GM21390 (cell line): ENCODE measurements around the gene PI16.

Experiments used
- ATAC-seq: cut with Tn5 transposase; IDR thresholded peaks from one replicate; pipeline ENCODE4 v1.9.1; 2021; ENCODE audit not compliant: unreplicated experiment

PI16 gene

GRCh38 chr6:36955671-36956445 is 1.3 kb downstream of the PI16 start:
- ATAC-seq, result no peak

GRCh38 chr6:36956446-36956820 is 1.9 kb downstream of the PI16 start:
- no peak for ATAC-seq

- ATAC-seq, result no peak
Measured at GRCh38 chr6:36957773-36958271, 3.3 kb downstream of the PI16 start.

DNA sequence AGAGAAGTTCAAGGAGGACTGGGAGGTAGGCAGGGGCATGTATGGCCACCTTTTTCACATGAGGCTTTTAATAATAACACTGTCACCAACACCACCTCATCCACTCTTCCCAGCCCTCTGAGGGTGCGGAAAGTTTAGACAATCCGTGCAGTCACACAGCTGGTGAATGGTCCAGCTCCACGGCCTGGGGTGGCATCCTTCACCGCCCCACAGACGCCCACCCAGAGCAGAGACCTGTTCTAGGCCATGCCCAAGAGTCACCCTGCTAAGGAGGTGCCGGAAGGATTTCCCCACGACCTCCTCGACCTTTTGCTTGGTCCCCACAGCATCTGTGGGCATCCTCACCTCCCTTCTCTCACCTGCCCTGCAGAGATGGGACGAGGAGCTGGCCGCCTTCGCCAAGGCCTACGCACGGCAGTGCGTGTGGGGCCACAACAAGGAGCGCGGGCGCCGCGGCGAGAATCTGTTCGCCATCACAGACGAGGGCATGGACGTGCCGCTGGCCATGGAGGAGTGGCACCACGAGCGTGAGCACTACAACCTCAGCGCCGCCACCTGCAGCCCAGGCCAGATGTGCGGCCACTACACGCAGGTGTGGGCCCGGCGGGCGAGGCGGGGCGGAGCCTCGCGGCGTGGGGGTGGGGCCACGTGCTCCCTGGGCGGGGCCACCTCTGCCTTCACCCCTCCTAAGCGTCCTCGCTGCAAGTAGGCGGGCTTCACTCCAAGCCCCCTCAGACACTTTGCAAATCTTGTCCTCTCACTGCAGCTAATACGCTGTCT is 4.4 kb downstream of the PI16 start:
- no peak for ATAC-seq

- no peak for ATAC-seq
Measured at GRCh38 chr6:36959555-36960250, 5.2 kb downstream of the PI16 start.

DNA sequence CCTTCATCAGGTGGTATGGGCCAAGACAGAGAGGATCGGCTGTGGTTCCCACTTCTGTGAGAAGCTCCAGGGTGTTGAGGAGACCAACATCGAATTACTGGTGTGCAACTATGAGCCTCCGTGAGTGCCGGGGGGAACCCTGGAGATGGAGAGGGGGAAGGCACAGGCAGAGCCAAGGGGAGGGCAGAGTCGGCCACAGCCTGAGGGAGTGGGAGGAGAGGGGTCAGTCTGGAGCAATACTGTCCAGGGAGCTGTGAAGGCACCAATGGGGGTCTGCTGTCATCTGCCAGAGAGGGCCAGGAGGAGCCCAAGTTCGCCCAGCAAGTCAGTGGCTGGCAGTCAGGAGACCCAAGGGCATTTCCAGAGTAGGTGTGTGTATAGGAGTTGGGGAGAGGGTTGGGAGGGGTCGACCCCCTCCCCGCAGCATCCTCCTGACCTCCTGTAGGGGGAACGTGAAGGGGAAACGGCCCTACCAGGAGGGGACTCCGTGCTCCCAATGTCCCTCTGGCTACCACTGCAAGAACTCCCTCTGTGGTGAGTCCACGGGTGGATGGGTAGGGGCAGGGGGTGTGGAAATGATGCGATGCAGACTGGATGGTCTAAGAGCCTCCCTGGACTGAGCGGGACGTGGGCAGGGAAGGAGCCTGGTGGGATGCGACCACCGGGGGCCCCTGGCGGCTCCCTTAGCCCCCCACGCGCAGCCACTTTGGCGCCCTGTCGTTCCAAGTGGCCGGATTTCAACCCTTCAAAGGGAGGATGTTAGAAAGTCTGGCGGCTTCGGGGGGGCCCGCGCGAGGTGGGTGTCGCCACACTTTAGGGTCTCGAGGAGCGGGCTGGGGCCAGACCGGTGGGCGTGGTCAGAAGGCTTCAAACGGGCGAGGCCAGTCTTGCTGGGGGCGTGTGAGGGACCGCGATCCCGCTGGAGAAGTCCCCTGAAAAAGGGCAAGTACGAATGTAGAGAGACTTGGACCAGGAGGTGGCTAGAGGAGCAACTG is 7.2 kb downstream of the PI16 start:
- no peak for ATAC-seq

GRCh38 chr6:36962874-36963273 is 8.3 kb downstream of the PI16 start:
- ATAC-seq, result no peak

DNA sequence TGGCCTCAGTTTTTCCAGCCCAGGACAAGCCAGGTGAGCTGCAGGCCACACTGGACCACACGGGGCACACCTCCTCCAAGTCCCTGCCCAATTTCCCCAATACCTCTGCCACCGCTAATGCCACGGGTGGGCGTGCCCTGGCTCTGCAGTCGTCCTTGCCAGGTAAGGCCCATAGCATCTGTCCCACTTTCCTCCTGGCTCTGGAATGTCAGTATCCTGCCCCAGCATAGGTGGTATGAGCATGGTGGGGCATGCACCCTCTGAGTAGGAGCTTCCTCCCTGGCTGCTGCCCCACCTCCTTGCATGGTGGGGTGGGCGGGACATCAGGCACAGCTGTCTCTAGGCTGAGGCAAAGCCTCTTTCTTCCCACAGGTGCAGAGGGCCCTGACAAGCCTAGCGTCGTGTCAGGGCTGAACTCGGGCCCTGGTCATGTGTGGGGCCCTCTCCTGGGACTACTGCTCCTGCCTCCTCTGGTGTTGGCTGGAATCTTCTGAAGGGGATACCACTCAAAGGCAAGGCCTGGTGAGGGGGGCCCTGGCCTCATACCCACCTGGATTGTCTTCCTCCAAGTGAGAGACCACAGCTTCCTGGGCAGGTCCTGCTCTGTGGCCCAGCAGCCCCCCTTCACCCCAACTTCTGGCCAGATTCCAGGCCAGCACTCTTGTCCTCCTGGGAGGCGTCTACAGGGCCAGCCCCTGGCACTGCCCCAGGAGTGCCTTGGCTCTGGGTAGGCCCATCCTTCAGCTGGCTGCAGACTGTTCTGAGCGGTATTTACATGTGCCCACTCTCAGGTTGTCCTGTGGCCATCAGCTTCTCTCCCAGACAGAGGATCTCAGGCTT is 9.1 kb downstream of the PI16 start:
- ATAC-seq, result no peak

DNA sequence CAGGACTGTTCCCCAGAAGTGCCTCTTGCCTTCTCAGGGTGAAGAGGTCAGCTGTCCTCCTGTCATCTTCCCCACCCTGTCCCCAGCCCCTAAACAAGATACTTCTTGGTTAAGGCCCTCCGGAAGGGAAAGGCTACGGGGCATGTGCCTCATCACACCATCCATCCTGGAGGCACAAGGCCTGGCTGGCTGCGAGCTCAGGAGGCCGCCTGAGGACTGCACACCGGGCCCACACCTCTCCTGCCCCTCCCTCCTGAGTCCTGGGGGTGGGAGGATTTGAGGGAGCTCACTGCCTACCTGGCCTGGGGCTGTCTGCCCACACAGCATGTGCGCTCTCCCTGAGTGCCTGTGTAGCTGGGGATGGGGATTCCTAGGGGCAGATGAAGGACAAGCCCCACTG is 9.8 kb downstream of the PI16 start:
- no peak for ATAC-seq

DNA sequence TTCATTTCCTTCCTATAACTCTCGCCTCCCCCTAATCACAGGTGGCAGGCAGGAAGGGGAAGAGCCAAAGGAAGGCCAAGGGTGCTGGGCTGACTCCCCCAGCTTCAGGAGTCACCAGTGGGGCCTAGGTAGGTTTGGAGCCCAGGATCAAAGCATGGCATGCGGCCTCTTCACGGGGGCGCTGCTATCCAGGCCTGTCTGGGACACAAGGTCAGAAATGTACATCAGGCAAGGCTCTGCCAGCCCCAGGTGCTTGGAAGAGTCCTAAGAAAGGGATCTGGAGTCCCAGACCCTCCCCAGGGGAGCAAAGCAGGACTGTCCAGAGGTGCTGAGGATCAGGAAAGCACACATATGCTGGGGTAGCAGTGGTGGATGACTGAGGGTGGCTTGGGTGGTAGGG is 10.4 kb downstream of the PI16 start:
- no peak for ATAC-seq

DNA sequence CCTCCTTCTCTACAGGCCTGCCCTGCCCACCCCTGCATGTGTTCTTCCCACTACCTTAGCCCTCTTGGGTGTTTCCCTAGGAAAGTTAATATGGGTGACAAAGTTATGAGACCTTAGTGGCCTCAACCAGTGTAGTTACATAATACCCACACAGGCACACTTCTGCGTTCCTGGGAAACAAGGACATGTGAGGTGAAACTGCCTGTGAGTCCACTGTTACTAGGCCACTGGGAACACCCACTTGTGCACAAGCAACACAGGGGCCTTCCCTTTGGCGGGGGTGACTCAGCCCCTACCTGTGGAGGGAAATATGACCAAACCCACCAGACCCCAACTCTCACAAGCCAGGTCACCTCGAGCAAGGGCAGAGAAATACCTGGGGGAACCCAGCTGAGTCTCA is 12.8 kb downstream of the PI16 start:
- no peak for ATAC-seq

- ATAC-seq, result no peak
Measured at GRCh38 chr6:36967757-36968156, 13.2 kb downstream of the PI16 start.

DNA sequence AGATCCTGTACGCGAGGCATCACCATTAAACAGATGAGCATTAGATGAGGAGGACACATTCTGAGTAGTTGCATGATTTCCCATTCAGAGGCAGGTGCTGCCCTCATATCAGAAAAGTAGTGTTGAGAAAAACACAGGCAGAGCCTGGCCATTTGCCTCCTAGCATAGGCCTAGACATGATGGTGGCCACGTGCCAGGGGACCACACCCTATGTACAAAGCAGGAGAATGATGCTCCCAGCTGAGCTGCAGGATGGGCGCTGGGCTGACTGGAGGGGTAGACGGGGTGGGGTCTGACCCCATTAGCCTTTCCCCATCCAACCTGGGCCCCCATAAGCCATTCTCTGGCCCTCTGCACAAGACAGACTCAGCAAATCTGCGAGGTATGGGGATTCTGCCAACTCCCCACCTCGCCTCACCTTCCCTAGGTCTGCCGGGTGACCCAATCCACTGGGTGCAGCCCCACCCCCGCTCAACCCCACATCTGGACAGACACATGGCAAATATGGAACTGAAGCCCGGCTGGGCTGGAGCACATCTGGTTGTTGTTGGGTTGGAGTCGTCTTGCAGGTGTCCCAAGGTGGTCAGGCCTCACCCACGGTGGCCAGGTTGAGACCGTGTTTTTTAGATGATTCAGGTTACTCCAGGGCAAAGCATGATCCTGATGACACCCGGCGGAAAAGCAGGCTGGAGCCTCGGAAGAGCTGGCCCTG is 13.9 kb downstream of the PI16 start:
- no peak for ATAC-seq

- ATAC-seq, result no peak
Measured at GRCh38 chr6:36969240-36969691, 14.7 kb downstream of the PI16 start.

GRCh38 chr6:36969988-36970891 is 15.7 kb downstream of the PI16 start:
- ATAC-seq, result no peak

- no peak for ATAC-seq
Measured at GRCh38 chr6:36970892-36971842, 16.6 kb downstream of the PI16 start.
